HepG2 (cell line): ENCODE data around the gene ARMC2. TPM values are rescaled to one million over a fixed set of nuclear protein-coding genes. Genes with fewer than 3 reads are reported as not detected.
A peak's percentile ranks its signal among the peaks of the same experiment; 100 is the strongest.

Experiments used
- ATF7 ChIP-seq, 2 experiments: fragments of 450-650 bp in 1 of 2; sonication (generic) in 1 of 2; formaldehyde crosslinking in 1 of 2; IDR thresholded peaks; 2 replicates each; pipeline versions ENCODE4 v1.4.0 to v1.6.1; 2016 to 2020; ENCODE audit warnings: antibody characterized with exemption in 1 of 2, mild to moderate bottlenecking in 1 of 2, missing genetic modification reagents in 1 of 2
- KDM6A ChIP-seq: IDR thresholded peaks from 2 replicates; pipeline ENCODE4 v1.6.1; 2016; ENCODE audit warnings: low read depth
- MED8 ChIP-seq: sonication (generic); formaldehyde crosslinking; IDR thresholded peaks from 2 replicates; pipeline ENCODE4 v1.8.1; 2023; ENCODE audit warnings: mild to moderate bottlenecking, missing genetic modification reagents; ENCODE audit not compliant: insufficient replicate concordance
- NCOR1 ChIP-seq: fragments of 200-600 bp; sonication (generic); IDR thresholded peaks from 2 replicates; pipeline ENCODE4 v1.7.0; 2017; ENCODE audit warnings: antibody characterized with exemption, low read length, borderline replicate concordance
- NPAS2 ChIP-seq: sonication (generic); formaldehyde crosslinking; IDR thresholded peaks from 2 replicates; pipeline ENCODE4 v1.8.0; 2022; ENCODE audit warnings: mild to moderate bottlenecking, missing genetic modification reagents, borderline replicate concordance
- NR2F1 ChIP-seq, 2 experiments: fragments of 450-650 bp in 1 of 2; formaldehyde crosslinking in 1 of 2; IDR thresholded peaks; 2 replicates each; pipeline versions ENCODE4 v1.5.0 to v1.6.1; 2016 to 2020; ENCODE audit warnings: mild to moderate bottlenecking in 1 of 2, missing compliant biosample characterization in 1 of 2, missing genetic modification reagents in 1 of 2, moderate library complexity in 1 of 2
- RAD21 ChIP-seq: fragments of 450-650 bp; formaldehyde crosslinking; IDR thresholded peaks from 2 replicates; pipeline ENCODE4 v1.5.0; 2020; ENCODE audit warnings: mild to moderate bottlenecking
- RCOR2 ChIP-seq: IDR thresholded peaks from 2 replicates; pipeline ENCODE4 v1.6.1; 2016; ENCODE audit warnings: missing biosample characterization, missing genetic modification reagents
- ZFP37 ChIP-seq: sonication (generic); formaldehyde crosslinking; IDR thresholded peaks from 2 replicates; pipeline ENCODE4 v1.4.0; 2020; ENCODE audit warnings: missing genetic modification reagents, borderline replicate concordance
- ZKSCAN1 ChIP-seq: fragments of 150-350 bp; IDR thresholded peaks from 2 replicates; pipeline ENCODE4 v1.6.1; 2014; ENCODE audit warnings: low read length
- ZMYM2 ChIP-seq: sonication (generic); formaldehyde crosslinking; IDR thresholded peaks from 2 replicates; pipeline ENCODE4 v1.8.0; 2022; ENCODE audit warnings: mild to moderate bottlenecking, missing genetic modification reagents
- ZNF136 ChIP-seq: sonication (generic); formaldehyde crosslinking; IDR thresholded peaks from 2 replicates; pipeline ENCODE4 v1.8.1; 2022; ENCODE audit warnings: low read depth, mild to moderate bottlenecking, moderate library complexity, missing genetic modification reagents
- ZNF234 ChIP-seq: sonication (generic); formaldehyde crosslinking; conservative IDR thresholded peaks from 2 replicates; pipeline ENCODE4 v1.5.1; 2020; ENCODE audit warnings: mild to moderate bottlenecking, missing genetic modification reagents
- ZNF530 ChIP-seq: sonication (generic); formaldehyde crosslinking; IDR thresholded peaks from 2 replicates; pipeline ENCODE4 v1.5.0; 2020; ENCODE audit warnings: low read depth, mild to moderate bottlenecking, missing genetic modification reagents
- ZNF563 ChIP-seq: sonication (generic); formaldehyde crosslinking; IDR thresholded peaks from 2 replicates; pipeline ENCODE4 v1.8.0; 2022; ENCODE audit warnings: mild to moderate bottlenecking, moderate library complexity, missing genetic modification reagents
- ZNF790 ChIP-seq: sonication (generic); formaldehyde crosslinking; IDR thresholded peaks from 2 replicates; pipeline ENCODE4 v1.8.0; 2022; ENCODE audit warnings: missing genetic modification reagents, mild to moderate bottlenecking, borderline replicate concordance
- polyA plus RNA-seq, 8 experiments: library from polyadenylated mRNA; depleted of rRNA in 3 of 8; stranded (reverse) in 7 of 8; unstranded in 1 of 8; fragments of >200 nt; fragmentation: Illumina TruSeq in 4 of 8; extraction: Trizol in 4 of 8; gene quantifications; 2 replicates each; pipeline versions ENCODE4 v1.2.1 to v1.2.3, GENCODE V29; 2011 to 2016; ENCODE audit warnings: low read depth in 4 of 8, missing spikeins in 1 of 8, mixed read lengths in 1 of 8; ENCODE audit not compliant: insufficient read depth in 1 of 8
- total RNA-seq, 5 experiments: library from RNA; depleted of rRNA; stranded (reverse); fragments of >200 nt; fragmentation: Illumina TruSeq; extraction: Trizol; gene quantifications; 2 replicates each; pipeline ENCODE4 v1.2.3, GENCODE V29; 2016; ENCODE audit warnings: low read depth in 1 of 5
- TF ChIP-seq, protein P1 (sequence below): sonication (generic); formaldehyde crosslinking; IDR thresholded peaks from 2 replicates; pipeline ENCODE4 v1.4.0; 2020; ENCODE audit warnings: missing genetic modification reagents
- TF ChIP-seq, protein P2 (sequence below): sonication (generic); formaldehyde crosslinking; IDR thresholded peaks from 2 replicates; pipeline ENCODE4 v1.4.0; 2020; ENCODE audit warnings: low read depth, missing genetic modification reagents
- TF ChIP-seq, protein P3 (sequence below): sonication (generic); formaldehyde crosslinking; IDR thresholded peaks from 2 replicates; pipeline ENCODE4 v1.4.0; 2020; ENCODE audit warnings: mild to moderate bottlenecking, missing genetic modification reagents

The ARMC2 gene
- total and polyA plus RNA-seq, 2 of the 13 experiments (the other 11 are each of a cell fraction or from before 2014, with no cell fraction given), result 1.4 to 3.2 TPM

DNA sequence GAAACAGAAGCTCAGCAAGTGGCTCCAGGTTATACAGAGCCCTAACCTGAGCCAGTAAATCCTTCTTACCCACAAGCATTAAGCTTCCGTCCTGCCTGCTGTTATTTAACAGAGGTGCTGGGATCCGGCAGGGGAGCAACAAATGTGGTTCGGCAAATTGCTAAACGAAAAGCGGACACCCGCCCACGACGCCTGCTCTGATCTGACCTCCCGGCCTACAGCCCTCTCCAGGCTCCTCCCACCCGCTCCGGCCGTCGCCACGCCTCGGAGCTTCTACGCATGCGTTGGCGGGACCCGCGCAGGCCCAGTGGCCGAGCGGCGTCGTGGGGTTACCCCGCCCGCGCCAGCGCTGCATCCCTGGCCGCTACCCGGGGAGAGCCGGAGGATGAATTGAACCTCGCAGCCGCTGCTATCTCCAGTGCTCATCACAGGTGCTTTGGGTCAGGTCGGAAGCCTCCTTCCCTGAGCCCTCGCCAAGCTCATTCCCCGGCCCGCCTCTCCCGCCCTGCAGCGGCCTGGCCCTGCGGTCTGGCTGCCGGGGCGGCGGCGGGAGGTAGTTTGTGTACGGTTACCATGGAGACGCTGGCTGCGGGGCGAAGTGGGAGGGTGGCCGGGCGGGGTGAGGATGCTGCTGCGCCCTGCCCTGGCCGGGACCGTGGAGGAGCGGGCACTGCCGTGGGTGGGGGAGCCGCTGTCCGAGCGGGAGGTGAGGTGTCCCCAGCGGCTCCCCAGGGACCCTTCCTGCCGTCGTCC, at the start of gene ARMC2 (continued):
- TF ChIP-seq, protein P1, sequence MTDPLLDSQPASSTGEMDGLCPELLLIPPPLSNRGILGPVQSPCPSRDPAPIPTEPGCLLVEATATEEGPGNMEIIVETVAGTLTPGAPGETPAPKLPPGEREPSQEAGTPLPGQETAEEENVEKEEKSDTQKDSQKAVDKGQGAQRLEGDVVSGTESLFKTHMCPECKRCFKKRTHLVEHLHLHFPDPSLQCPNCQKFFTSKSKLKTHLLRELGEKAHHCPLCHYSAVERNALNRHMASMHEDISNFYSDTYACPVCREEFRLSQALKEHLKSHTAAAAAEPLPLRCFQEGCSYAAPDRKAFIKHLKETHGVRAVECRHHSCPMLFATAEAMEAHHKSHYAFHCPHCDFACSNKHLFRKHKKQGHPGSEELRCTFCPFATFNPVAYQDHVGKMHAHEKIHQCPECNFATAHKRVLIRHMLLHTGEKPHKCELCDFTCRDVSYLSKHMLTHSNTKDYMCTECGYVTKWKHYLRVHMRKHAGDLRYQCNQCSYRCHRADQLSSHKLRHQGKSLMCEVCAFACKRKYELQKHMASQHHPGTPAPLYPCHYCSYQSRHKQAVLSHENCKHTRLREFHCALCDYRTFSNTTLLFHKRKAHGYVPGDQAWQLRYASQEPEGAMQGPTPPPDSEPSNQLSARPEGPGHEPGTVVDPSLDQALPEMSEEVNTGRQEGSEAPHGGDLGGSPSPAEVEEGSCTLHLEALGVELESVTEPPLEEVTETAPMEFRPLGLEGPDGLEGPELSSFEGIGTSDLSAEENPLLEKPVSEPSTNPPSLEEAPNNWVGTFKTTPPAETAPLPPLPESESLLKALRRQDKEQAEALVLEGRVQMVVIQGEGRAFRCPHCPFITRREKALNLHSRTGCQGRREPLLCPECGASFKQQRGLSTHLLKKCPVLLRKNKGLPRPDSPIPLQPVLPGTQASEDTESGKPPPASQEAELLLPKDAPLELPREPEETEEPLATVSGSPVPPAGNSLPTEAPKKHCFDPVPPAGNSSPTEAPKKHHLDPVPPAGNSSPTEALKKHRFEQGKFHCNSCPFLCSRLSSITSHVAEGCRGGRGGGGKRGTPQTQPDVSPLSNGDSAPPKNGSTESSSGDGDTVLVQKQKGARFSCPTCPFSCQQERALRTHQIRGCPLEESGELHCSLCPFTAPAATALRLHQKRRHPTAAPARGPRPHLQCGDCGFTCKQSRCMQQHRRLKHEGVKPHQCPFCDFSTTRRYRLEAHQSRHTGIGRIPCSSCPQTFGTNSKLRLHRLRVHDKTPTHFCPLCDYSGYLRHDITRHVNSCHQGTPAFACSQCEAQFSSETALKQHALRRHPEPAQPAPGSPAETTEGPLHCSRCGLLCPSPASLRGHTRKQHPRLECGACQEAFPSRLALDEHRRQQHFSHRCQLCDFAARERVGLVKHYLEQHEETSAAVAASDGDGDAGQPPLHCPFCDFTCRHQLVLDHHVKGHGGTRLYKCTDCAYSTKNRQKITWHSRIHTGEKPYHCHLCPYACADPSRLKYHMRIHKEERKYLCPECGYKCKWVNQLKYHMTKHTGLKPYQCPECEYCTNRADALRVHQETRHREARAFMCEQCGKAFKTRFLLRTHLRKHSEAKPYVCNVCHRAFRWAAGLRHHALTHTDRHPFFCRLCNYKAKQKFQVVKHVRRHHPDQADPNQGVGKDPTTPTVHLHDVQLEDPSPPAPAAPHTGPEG (CRISPR knock-in tag), result peak; percentile 52; the same call in 1 of the 2 replicates
- TF ChIP-seq ZNF530, result no peak
- no peak for TF ChIP-seq NPAS2 (CRISPR knock-in tag)
- TF ChIP-seq, protein P2, sequence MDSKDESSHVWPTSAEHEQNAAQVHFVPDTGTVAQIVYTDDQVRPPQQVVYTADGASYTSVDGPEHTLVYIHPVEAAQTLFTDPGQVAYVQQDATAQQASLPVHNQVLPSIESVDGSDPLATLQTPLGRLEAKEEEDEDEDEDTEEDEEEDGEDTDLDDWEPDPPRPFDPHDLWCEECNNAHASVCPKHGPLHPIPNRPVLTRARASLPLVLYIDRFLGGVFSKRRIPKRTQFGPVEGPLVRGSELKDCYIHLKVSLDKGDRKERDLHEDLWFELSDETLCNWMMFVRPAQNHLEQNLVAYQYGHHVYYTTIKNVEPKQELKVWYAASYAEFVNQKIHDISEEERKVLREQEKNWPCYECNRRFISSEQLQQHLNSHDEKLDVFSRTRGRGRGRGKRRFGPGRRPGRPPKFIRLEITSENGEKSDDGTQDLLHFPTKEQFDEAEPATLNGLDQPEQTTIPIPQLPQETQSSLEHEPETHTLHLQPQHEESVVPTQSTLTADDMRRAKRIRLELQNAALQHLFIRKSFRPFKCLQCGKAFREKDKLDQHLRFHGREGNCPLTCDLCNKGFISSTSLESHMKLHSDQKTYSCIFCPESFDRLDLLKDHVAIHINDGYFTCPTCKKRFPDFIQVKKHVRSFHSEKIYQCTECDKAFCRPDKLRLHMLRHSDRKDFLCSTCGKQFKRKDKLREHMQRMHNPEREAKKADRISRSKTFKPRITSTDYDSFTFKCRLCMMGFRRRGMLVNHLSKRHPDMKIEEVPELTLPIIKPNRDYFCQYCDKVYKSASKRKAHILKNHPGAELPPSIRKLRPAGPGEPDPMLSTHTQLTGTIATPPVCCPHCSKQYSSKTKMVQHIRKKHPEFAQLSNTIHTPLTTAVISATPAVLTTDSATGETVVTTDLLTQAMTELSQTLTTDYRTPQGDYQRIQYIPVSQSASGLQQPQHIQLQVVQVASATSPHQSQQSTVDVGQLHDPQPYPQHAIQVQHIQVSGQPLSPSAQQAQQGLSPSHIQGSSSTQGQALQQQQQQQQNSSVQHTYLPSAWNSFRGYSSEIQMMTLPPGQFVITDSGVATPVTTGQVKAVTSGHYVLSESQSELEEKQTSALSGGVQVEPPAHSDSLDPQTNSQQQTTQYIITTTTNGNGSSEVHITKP (CRISPR knock-in tag), result no peak
- no peak for TF ChIP-seq MED8 (CRISPR knock-in tag)
- no peak for TF ChIP-seq ZNF234 (CRISPR knock-in tag)
- peak; percentile 74; the same call in 1 of the 2 replicates for TF ChIP-seq ZNF563 (CRISPR knock-in tag)
- peak; percentile 62; the same call in 1 of the 2 replicates for TF ChIP-seq ZNF136
- TF ChIP-seq KDM6A (CRISPR knock-in tag), result no peak
- TF ChIP-seq ATF7 (IDR thresholded peaks at IDR 0.05), result no peak
- no peak for TF ChIP-seq ATF7 (CRISPR knock-in tag; IDR thresholded peaks at IDR 0.05)
- TF ChIP-seq NR2F1 (CRISPR knock-in tag; IDR thresholded peaks at IDR 0.05), result no peak
- TF ChIP-seq, protein P3, sequence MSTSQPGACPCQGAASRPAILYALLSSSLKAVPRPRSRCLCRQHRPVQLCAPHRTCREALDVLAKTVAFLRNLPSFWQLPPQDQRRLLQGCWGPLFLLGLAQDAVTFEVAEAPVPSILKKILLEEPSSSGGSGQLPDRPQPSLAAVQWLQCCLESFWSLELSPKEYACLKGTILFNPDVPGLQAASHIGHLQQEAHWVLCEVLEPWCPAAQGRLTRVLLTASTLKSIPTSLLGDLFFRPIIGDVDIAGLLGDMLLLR (CRISPR knock-in tag), result peak; percentile 67; the same call in 1 of the 2 replicates
- TF ChIP-seq ZFP37 (CRISPR knock-in tag), result no peak
- no peak for TF ChIP-seq RAD21 (CRISPR knock-in tag)
- TF ChIP-seq ZKSCAN1, result no peak
- TF ChIP-seq ZNF790 (CRISPR knock-in tag), result peak; percentile 79; the same call in 1 of the 2 replicates
- TF ChIP-seq RCOR2 (CRISPR knock-in tag), result no peak
- no peak for TF ChIP-seq NCOR1
- TF ChIP-seq ZMYM2 (CRISPR knock-in tag), result no peak
